ENCODE data around the gene TTL. TPM values are rescaled to one million over a fixed set of nuclear protein-coding genes. Genes with fewer than 3 reads are reported as not detected.

Gene TTL
- total RNA-seq, 6 donors from 2014 or later, result 11.5 to 45.4 (median 27.8) TPM

- no peaks in the 10 kb centered on the region for H3K36me3 ChIP-seq
- WGBS, 2 donors, result 83 to 84% methylated on average over 5 of the region's 5 CpGs
- H3K27me3 ChIP-seq, result no peaks in the 10 kb centered on the region
- H3K4me3 ChIP-seq, result no peak overlapping the region
- no peaks in the 10 kb centered on the region for H3K9me3 ChIP-seq
- no peak overlapping the region for H3K27ac ChIP-seq
- H3K4me1 ChIP-seq, result peaks cover 16 to 43% (median 24%) of the 10 kb centered on the region in 4 donors
- DNase-seq, result no peak
- no peak for ATAC-seq (ENCODE audit: low FRiP score in 2 of 2)
- TF ChIP-seq EP300 (IDR thresholded peaks at IDR 0.05) (no peak), POLR2AphosphoS5 (IDR thresholded peaks at IDR 0.05) (no peak), CTCF (IDR thresholded peaks at IDR 0.05) (no peak), POLR2A (IDR thresholded peaks at IDR 0.05) (no peak)
Measured at GRCh38 chr2:112486895-112487294, 4.9 kb downstream of the TTL start.

GRCh38 chr2:112487444-112487961 is 5.5 kb downstream of the TTL start:
- DNase-seq (no peak), ATAC-seq (ENCODE audit: low FRiP score in 2 of 2) (no peak)
- H3K27ac ChIP-seq, result peak overlapping the region in 1 of 4 donors; percentile 1
- no peak overlapping the region for H3K4me3 ChIP-seq
- no peaks in the 10 kb centered on the region for H3K9me3 ChIP-seq
- TF ChIP-seq POLR2A (IDR thresholded peaks at IDR 0.05) (no peak), CTCF (IDR thresholded peaks at IDR 0.05) (no peak), POLR2AphosphoS5 (IDR thresholded peaks at IDR 0.05) (no peak)
- no peaks in the 10 kb centered on the region for H3K36me3 ChIP-seq
- peaks cover 16 to 43% (median 24%) of the 10 kb centered on the region in 4 donors for H3K4me1 ChIP-seq
- 67 to 70% methylated on average over 4 of the region's 4 CpGs for WGBS, 2 donors
- no peaks in the 10 kb centered on the region for H3K27me3 ChIP-seq

- Histone ChIP-seq H3K27ac (no peak overlapping the region), H3K36me3 (no peaks in the 10 kb centered on the region), H3K27me3 (no peaks in the 10 kb centered on the region), H3K4me1 (peaks cover 10 to 37% (median 20%) of the 10 kb centered on the region in 4 donors), H3K4me3 (no peak overlapping the region), H3K9me3 (no peaks in the 10 kb centered on the region)
- TF ChIP-seq EP300 (IDR thresholded peaks at IDR 0.05), result no peak
- no peak for TF ChIP-seq POLR2AphosphoS5 (IDR thresholded peaks at IDR 0.05)
- TF ChIP-seq POLR2A (IDR thresholded peaks at IDR 0.05), result no peak
- TF ChIP-seq CTCF (IDR thresholded peaks at IDR 0.05), result no peak
- no peak for ATAC-seq (ENCODE audit: low FRiP score in 2 of 2)
- 78 to 87% methylated on average over 6 of the region's 6 CpGs for WGBS, 2 donors
- DNase-seq, result no peak
Measured at GRCh38 chr2:112488201-112488600, 6.2 kb downstream of the TTL start.

- no peak for DNase-seq
- Histone ChIP-seq H3K4me1 (peaks cover 5 to 19% (median 11%) of the 10 kb centered on the region in 4 donors), H3K9me3 (no peaks in the 10 kb centered on the region), H3K4me3 (no peak overlapping the region), H3K27ac (no peak overlapping the region), H3K27me3 (no peaks in the 10 kb centered on the region), H3K36me3 (peaks cover 0 to 12% (median 2%) of the 10 kb centered on the region in 4 donors)
- TF ChIP-seq EP300 (IDR thresholded peaks at IDR 0.05) (no peak), POLR2AphosphoS5 (IDR thresholded peaks at IDR 0.05) (no peak), CTCF (IDR thresholded peaks at IDR 0.05) (no peak), POLR2A (IDR thresholded peaks at IDR 0.05) (no peak)
- ATAC-seq (ENCODE audit: low FRiP score in 2 of 2), result no peak
- WGBS, 2 donors, result 87 to 95% methylated on average over 5 of the region's 5 CpGs
Measured at GRCh38 chr2:112491946-112492345, 10.0 kb downstream of the TTL start.

- 74 to 91% methylated on average over 3 of the region's 3 CpGs for WGBS, 2 donors
- no peak for ATAC-seq (ENCODE audit: low FRiP score in 2 of 2)
- Histone ChIP-seq H3K4me3 (no peak overlapping the region), H3K9me3 (no peaks in the 10 kb centered on the region), H3K4me1 (peaks cover 0 to 14% (median 6%) of the 10 kb centered on the region in 4 donors), H3K36me3 (peaks cover 0 to 12% (median 2%) of the 10 kb centered on the region in 4 donors), H3K27ac (no peak overlapping the region), H3K27me3 (no peaks in the 10 kb centered on the region)
- no peak for DNase-seq
- TF ChIP-seq POLR2AphosphoS5 (IDR thresholded peaks at IDR 0.05) (no peak), POLR2A (IDR thresholded peaks at IDR 0.05) (no peak), CTCF (IDR thresholded peaks at IDR 0.05) (no peak), EP300 (IDR thresholded peaks at IDR 0.05) (no peak)
Measured at GRCh38 chr2:112493048-112493447, 11.1 kb downstream of the TTL start.

Measured in upper lobe of left lung (tissue), 6 donors.